Measurements from ENCODE around the gene SLC46A1.

DNA sequence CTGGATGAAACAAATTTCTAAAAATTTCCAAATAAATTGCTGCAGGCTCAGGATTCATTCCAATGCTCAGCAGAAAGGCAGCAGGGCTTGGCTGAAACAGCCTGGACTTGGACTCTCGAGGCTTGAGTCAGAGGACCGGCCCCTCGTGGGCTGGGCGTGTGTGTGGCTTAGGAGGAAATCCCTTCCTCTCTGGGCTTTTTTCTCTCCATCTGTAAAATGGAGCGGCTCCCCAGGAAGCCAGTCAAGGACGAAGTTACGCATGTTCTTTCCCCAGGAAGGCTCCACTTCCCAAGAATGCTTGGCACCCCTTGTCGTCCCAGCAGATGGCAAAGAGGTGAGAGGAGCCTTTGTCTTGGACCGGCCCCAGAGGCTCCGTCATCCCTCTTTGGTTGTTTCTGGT, 13.5 kb downstream of the SLC46A1 start:
- TF ChIP-seq, protein P1, sequence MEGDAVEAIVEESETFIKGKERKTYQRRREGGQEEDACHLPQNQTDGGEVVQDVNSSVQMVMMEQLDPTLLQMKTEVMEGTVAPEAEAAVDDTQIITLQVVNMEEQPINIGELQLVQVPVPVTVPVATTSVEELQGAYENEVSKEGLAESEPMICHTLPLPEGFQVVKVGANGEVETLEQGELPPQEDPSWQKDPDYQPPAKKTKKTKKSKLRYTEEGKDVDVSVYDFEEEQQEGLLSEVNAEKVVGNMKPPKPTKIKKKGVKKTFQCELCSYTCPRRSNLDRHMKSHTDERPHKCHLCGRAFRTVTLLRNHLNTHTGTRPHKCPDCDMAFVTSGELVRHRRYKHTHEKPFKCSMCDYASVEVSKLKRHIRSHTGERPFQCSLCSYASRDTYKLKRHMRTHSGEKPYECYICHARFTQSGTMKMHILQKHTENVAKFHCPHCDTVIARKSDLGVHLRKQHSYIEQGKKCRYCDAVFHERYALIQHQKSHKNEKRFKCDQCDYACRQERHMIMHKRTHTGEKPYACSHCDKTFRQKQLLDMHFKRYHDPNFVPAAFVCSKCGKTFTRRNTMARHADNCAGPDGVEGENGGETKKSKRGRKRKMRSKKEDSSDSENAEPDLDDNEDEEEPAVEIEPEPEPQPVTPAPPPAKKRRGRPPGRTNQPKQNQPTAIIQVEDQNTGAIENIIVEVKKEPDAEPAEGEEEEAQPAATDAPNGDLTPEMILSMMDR (IDR thresholded peaks at IDR 0.05) = no peak
- TF ChIP-seq POLR2AphosphoS5 (IDR thresholded peaks at IDR 0.05) (no peak), POLR2A (IDR thresholded peaks at IDR 0.05) (no peak)
